DMS153 treated with DMSO at 0.1 percent for 48 hours (cell line): ENCODE measurements around the gene PUS3.
A peak's percentile ranks its signal among the peaks of the same experiment; 100 is the strongest.
"Not testable (repeated sequence)": the region's sequence is repeated elsewhere in the genome, so short reads cannot be mapped to it uniquely, and the experiment has no call there.

Source experiments
- DNase-seq: peaks from one replicate; lab custom pipeline; 2025; ENCODE audit not compliant: unreplicated experiment; lab: John Stamatoyannopoulos, UW

The PUS3 gene

DNA sequence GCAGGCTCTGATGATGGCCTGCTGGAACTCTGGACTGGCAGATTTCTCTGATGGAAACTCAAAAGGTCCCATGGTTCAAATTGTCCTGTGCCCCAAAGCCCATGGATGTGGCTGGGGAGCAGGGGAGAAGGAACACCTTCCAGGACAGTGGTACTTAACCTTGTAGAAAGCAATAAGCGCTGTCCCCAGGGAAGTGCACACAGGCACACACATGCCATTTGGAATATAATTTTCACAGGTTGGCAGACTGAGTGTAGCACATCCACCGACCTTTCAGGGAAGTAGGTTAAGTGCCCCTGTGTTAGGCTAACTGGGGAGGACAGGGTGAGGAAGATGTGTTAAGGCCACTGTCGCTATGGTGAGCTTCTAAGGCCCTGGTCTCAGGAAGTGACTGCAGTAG lies 19.1 kb upstream of the PUS3 start:
- no peak for DNase-seq

DNA sequence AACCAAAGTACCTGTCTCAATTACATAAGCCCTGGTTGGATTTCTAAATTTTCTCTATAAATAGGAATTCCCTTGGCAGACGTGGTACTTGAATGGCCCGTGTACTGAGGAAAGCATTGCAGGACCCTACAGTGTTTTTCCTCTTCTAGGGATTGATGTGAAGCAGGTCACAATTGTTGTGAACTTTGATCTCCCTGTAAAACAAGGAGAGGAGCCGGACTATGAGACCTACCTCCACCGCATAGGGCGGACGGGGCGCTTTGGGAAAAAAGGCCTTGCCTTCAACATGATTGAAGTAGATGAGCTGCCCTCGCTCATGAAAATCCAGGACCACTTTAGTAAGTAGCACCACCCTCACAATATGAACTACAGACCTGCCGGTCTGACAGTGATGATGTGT lies 18.0 kb upstream of the PUS3 start:
- DNase-seq, result no peak

DNA sequence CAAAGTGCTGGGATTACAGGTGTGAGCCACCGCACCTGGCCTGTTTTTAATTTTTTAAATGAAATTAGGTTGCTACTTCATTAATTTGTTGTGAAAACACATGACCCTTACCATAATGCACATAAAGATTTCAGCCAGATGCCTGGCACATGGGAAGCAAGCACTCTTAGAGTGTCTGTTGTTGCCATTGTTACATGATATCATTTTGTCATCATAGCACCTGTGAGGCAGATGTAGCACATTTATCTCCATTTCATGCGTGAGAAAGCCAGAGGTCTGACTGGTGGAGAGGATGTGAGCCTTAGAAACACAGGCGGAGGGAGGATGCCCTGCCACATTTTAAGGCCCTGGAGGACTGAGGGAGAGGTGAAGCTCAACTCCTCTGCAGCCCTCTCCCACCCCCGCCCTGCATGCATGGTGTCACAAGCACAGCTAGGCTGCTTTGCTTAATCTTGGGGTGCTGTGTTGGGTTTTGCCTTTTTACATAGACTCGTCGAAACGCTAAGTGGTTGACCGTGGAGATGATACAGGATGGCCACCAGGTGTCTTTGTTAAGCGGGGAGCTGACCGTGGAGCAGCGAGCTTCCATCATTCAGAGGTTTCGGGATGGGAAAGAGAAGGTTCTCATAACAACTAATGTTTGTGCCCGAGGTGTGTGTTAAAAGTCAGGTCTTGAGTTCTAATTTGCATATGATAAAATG lies 15.3 kb upstream of the PUS3 start:
- no peak for DNase-seq

DNA sequence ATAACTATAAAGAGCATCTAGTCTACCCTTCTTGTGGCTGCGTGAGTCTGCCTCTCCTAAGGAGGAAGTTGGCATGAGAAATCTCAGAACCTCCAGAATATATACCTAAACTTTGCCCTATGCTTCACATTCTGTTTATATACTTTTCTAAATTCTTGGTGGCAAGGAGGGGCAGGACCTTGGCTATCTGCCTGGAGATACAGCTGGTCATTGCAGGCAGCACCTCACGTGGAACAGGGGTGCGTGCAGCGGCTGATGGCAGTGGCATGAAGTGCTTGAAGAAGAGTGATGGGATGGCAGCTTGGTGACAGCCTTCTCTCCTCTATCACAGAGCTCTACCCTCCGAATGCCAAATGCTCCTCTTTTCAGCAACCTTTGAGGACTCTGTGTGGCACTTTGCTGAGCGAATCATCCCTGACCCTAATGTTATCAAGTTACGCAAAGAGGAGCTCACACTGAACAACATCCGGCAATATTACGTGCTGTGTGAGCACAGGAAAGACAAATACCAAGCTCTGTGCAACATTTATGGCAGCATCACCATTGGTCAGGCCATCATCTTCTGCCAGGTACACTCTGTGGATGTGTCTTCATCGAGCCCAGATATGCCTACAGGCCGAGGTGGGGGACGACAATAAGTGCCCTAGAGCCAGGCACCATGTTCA lies 13.8 kb upstream of the PUS3 start:
- no peak for DNase-seq

DNA sequence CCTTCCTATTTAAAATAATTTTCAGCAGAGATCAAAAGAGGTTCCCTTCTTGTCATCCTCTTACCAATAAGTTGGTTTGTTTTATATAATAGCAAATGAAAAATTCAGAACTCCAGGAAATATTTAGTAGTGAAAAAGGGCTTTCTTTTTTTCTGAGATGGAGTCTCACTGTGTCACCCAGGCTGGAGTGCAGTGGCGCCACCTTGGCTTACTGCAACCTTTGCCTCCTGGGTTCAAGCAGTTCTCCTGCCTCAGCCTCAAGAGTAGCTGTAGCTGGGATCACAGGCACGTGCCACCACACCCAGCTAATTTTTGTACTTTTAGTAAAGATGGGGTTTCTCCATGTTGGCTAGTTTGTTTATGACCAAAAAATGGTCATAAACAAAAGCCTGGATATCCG lies 11.6 kb upstream of the PUS3 start:
- DNase-seq, result not testable (repeated sequence)

DNA sequence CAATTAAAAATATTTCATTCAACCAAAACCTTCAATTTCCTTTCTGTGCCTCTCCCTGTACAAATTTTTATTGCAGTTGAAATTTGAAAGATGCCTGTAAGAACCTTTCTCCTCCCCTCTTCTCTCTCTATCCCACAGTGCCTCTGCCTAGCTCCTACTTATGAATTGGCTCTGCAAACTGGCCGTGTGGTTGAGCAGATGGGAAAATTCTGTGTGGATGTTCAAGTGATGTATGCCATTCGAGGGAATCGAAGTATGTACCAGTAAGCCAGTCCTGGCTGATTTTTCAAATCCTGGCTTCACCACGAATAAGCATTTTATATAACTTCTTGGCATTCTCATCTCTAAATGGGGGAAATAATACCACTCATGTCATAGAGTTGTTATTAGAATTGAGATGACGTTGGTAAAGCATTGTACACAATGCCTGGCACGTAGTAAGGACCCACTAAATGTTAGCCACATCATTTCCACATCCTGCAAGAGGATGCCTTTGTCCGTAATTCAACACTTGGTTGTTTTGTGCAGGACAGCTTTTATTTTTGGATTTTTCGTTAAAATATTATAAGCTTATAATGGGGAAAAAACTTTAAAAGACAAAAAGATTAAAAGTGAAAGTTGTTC lies 7.3 kb upstream of the PUS3 start:
- DNase-seq, result no peak

DNA sequence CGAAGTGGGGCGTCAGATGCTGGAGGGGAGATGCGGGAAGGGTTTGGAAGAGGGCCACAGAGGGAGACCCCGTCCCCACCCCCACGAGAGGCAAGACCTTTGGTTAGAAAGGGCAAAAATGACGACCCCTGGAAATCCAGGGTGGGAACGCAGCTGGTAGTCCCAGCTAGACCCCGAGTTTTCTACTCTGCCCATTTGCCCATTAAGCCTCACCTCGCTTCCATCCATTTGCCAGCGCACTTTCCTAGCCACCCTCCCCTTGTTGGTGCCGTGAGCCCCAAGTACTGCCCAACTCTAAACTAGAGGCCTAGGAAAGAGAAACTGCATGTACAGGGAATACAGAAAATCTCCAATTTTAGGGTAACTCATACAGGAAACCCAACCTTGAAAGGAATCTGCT lies 1.7 kb upstream of the PUS3 start:
- no peak for DNase-seq

DNA sequence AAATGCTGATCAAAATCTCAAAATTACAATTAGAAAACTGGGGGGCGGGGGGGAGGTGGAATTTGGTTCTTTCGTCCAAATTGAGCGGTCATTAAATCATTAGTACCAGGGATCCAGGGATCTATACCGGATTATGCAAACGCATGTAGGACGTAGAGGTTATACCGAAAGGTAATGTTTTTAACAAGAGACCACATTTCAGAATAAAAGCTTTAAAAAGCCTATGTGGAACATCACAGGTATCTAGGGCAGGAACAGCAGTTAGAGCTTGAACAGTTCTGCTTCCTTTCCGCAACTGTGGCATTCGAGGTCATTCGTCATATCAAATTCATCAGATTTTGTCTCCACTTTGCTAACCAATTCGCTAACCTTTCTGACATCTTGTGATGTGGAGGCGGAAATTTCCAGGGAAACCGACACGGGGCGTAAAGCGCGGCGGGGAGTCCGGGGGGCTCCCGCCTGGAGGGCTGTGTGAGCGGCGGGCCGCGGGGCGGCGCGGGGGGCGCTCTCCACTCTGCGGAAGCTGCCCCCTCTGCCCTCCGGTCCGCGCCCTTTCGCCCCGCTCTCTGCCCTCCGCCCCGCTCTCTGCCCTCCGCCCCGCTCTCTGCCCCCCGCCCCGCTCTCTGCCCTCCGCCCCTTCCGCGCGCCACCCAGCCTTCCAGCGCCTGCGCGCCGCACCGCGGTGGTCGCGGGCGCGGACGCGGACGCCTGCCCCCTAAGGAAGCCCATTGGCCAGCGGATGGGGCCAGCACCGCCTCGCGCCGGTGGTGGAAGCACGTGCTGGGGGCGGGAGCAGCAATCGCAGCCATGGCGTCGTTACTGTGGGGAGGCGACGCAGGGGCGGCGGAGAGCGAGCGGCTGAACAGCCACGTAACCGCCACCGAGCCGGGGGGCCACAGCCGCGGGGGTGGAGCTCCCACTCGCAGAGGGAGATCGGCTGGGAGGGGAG lies 979 bp upstream of the PUS3 start, which contains the start of gene DDX25:
TSS of gene DDX25 (plus strand) at position 798 of the 949 bp plus-strand sequence. CDS start at position 808, 10 bp downstream.
- no peak for DNase-seq

DNA sequence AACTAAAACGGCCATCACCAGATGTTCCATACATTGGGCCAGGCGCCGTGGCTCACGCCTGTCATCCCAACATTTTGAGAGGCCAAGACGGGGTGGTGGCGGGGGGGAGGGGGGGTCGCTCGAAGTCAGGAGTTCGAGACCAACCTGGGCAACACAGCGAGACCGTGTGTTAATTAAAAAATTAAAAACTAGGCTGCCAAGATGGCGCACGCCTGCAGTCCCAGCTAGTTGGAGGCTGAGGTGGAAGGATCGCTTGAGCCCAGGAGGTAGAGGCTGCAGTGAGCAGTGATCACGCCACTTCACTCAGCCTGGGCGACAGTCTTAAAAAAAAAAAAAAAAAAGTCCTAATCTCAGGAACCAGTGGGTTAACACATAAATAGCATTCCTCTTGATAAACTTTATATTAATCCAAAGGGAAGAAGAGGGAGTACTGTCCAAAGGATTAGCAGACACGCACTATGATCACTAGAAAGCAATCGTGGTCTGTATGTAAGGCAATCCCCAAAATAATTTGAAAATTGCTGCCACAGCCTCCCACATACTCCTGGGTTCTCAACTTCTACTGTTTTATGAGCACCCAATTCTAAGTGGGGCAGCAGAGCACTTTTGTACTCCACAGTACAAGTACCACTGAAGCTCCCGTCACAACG lies 604 bp downstream of the PUS3 start:
- DNase-seq, result no peak

DNA sequence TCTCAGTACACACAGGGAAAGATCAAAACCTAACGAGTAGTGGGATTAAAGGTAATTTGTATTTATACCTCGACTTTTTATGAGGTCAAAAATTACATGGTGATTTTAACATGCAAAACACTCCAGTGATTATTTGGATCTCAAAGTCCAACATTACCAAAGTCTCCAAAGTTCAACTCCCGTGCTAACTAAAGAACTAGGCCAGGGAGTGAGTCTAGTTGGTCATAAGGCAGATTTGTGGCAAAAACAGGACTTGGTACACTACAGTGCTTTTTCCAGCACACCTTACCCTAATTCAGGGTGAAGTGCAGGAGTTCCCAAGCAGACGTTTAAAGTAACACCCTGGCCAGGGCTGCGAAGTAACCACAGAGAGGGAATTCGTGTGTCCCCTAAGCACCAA lies 1.1 kb downstream of the PUS3 start:
- no peak for DNase-seq

DNA sequence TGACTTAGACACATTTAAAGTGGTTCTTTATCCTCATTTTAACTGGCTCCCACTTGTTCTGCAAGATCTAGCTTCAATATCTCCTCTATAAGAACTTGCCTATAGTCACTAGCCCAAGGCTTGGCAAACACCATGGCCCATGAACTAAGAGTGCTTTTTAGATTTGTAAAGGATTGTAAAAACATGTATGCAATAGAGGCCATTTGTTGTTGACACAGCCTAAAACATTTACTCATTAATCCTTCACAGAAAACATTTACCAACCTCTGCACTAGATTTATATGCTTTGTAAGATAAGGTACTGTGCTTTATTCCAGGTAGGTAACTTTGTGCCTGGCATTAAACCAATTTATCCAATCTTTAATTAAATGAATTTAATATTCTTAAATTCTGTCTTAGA lies 10.0 kb downstream of the PUS3 start:
- no peak for DNase-seq

DNA sequence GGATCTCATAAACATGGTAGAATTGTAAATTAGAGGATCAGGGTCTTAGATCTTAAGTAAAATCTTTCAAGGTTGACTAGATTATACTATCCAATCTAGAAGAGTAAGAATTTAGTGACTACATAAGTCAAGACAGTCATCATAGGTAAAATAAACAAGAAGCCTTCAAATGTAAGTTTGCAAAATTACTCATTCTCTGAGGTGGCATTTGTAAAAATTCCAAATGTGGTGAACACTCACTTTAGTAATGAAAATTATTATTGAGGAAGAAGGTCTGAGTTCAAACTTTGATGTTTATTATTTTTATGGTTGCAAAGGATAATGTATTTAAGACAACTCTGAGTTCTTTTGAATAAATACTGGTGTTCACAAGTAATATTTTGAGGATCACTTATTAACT lies 10.9 kb downstream of the PUS3 start:
- no peak for DNase-seq

DNA sequence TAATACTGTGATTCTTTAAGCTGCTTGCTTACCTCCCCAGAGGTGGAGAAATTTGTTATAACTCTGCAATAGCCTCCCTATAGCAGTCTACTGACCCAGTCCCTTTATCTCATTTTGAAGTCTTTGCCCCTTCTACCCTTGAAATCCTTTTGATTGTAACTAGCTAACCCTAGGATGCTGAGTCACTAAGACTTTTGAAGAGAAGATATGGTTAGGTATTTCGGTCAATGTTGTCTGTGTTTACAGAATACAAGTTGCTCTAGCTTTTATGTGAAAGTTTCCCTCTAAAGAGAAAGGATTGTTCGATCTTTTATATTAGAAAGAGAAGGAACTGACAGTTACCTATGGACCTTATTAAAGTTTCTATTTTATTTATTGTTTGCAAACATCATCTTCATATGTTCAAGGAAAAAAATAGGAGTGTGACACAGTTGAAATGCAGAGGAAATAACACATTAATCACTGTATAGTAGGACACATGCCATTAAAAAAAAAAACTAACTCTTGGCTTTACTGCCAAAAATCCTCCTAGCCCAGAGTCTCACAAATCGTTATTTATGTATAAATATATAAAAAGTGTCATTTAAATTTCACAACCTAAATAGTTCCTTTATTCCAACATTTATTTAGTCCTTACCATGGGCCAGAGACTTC lies 12.4 kb downstream of the PUS3 start:
- no peak for DNase-seq

DNA sequence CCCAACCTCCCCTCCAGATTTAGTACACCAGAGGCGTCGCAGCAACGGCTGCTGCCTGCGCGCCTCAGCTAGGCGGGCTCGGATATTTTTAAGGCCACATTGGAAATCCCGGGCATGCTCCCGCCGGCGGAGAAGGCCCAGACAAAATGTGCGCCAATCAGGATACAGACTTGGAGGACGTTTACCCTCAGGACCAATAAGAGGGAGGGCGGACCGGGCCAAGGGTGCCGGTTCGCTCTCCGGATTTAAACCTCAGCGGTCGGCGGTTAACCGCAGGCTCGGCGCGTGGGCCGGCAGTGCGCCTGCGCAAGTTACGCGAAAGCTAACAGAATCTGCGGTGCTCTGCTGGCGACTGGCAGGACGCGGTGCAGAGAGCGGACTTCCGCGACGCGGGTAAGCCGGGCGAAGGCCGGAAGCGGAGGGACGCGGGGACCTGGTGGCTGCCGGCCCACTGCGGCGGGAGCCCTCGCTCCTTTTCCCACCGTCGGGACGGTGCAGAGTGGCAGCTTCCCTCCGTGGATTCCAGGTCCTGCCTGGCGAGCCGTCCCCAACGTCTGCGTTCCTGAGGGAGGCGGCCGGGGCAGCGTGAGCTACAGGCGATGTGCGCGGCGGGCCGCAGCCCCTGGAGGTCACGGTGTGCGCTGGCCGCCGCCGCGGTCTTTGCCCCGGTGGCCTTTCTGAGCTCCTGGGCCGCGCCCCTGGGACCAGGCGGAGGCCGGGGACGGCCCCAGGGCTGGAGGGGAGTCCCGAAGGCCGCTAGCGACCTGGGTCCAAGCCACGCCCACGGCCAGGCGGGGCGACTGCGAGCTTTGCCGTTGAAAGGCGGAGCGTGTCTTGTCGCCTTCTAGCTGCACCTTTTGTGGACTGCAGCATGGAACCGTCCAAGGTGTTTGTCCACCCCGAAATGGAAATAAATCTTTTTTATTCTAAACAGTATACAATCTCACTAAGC lies 15.4 kb downstream of the PUS3 start, which contains the start of gene HYLS1:
TSS of gene HYLS1 (plus strand) at position 296 of the 952 bp plus-strand sequence. CDS start 11,701 bp downstream, outside the sequence.
- peak; percentile 95 for DNase-seq

DNA sequence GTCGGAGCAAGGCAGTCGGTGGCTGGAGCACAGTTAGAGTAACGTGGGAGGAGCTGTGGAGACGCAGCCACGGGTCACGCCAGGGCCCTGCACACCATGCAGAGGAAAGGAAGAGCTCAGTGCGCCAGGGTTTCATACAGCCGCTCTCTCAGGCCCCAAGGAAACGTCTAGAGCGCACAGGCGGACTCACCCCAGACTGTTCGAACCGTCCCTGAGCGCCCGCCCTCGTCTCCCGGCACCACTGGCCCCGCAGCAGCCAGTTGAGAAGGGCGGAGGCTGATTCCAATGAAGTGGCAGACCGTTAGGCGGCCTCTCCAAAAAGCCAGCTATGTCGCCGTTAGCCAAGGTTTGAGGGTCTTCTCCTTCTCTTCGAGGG lies 16.0 kb downstream of the PUS3 start:
- peak; percentile 19 for DNase-seq

DNA sequence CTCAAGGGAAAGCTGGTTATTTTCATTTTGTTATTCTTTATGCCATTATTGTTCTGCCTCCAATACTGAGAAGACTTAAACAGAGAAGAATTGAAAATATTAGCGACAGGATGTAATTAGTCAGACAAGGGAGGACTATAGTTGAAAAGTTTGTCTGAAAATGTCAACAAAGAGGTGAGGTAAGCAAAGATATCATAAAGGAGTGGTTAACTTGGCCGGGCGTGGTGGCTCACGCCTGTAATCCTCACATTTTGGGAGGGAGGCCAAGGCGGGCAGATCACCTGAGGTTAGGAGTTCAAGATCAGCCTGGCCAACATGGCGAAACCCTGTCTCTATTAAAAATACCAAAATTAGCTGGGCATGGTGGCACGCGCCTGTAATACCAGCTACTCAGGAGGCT lies 19.6 kb downstream of the PUS3 start:
- DNase-seq, result no peak

DNA sequence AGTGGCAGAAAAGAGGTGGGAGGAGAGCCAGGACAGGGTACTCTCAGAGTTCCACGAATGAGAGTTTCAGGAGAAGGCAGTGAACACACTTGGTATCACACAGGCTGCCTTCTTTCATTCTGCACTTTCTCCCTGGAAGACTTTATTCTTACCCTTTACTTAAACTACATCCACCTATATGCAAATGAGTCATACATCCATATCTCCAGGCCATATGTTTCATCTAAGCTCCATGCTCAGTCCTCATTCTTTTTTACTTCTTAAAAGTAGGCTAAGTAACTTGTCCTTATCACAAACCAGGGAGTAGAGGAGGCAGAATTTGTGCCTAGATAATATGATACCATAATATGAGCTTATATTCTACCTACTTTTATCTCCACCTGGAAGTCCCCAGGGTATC lies 21.7 kb downstream of the PUS3 start:
- no peak for DNase-seq

DNA sequence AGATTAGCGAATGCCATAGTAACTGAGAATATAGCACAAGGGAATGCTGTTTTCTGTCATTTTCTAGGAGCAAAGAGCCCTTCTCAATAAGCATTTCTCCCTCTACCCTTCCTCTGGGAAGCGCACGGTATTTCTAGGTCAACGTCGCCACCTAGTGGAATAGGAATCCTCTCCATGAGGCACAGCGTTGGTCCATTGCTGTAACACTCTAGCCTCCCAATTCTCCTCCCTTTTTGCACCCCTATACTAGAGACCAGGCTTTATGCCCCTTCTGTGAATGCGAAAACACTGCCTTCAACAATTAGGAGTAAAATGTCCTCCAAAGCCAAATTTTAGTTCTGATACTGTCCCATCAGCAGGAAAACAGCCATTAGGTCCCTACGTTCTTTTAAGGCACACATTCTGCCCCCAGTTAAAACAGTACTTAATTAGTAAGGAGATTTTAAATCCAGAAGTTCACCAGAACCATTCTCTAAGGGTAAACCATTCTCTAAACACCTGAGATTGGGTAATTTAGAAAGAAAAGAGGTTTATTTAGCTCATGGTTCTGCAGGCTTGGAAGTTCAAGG lies 28.4 kb downstream of the PUS3 start:
- DNase-seq, result peak; percentile 74
